ENCODE results near the gene FAM181A. TPM values are rescaled to one million over a fixed set of nuclear protein-coding genes. Genes with fewer than 3 reads are reported as not detected.

Gene FAM181A
- total RNA-seq, 1 experiment from 2014 or later: not detected

- Histone ChIP-seq H2BK12ac (ENCODE audit: insufficient read length, low read depth, low read length) (no peak overlapping the region), H4K91ac (ENCODE audit: insufficient read length, low read depth, low read length) (no peak overlapping the region), H2BK20ac (ENCODE audit: low read depth, low read length, poor library complexity, severe bottlenecking) (no peak overlapping the region), H3K4me1 (ENCODE audit: insufficient read depth, low read length) (no peaks in the 10 kb centered on the region), H4K5ac (ENCODE audit: insufficient read length, low read depth, low read length) (no peak overlapping the region), H3K4me2 (ENCODE audit: insufficient read depth, insufficient read length, low read length) (no peak overlapping the region), H3K79me1 (ENCODE audit: insufficient read depth, low read depth, low read length, poor library complexity, severe bottlenecking) (no peaks in the 10 kb centered on the region), H3K56ac (ENCODE audit: insufficient read length, low read depth, low read length) (no peak overlapping the region), H3K27me3 (ENCODE audit: insufficient read depth, low read length) (no peaks in the 10 kb centered on the region), H2BK15ac (ENCODE audit: low read depth, low read length) (no peak overlapping the region), H3K23ac (ENCODE audit: insufficient read length, low read depth, low read length) (no peak overlapping the region), H3T11ph (ENCODE audit: low read length) (no peak overlapping the region), H2AFZ (ENCODE audit: low read length) (no peak overlapping the region), H2AK5ac (ENCODE audit: insufficient read length, low read length) (no peak overlapping the region), H4K20me1 (ENCODE audit: control insufficient read depth, insufficient read depth, insufficient read length) (peaks cover 2% of the 10 kb centered on the region), H3K23me2 (ENCODE audit: insufficient read length, low read depth, low read length, poor library complexity, severe bottlenecking) (no peaks in the 10 kb centered on the region), H4K8ac (replicated peaks; ENCODE audit: insufficient read length, low read depth, low read length) (no peak overlapping the region), H3K79me2 (ENCODE audit: insufficient read depth, low read length) (no peaks in the 10 kb centered on the region), H3K27ac (ENCODE audit: insufficient read length, low read depth, low read length) (no peak overlapping the region), H2BK120ac (ENCODE audit: low read depth, low read length, poor library complexity, severe bottlenecking) (no peak overlapping the region), H2BK5ac (ENCODE audit: insufficient read length, low read length) (no peak overlapping the region), H3K9me3 (ENCODE audit: control insufficient read depth, low read depth, low read length) (no peaks in the 10 kb centered on the region), H3K14ac (ENCODE audit: insufficient read depth, low read length) (no peak overlapping the region), H3K9ac (ENCODE audit: extremely low read depth, insufficient read length, low read length) (no peak overlapping the region), H3K4ac (ENCODE audit: low read depth, low read length) (no peak overlapping the region), H3K18ac (ENCODE audit: insufficient read length, low read depth, low read length) (no peak overlapping the region)
- no peak for DNase-seq
- TF ChIP-seq CTCF (conservative IDR thresholded peaks at IDR 0.05): no peak
- Mint-ChIP-seq H3K9me3 (no peaks in the 10 kb centered on the region), H3K27ac (no peak overlapping the region), H3K36me3 (ENCODE audit: insufficient read depth in 1 of 3, low read depth in 3 of 3) (no peaks in the 10 kb centered on the region), H3K4me3 (no peak overlapping the region), H3K27me3 (ENCODE audit: low read depth) (no peaks in the 10 kb centered on the region; the same call in 1 of the 2 replicates), H3K4me1 (peaks cover 0 to under 1% of the 10 kb centered on the region in 2 experiments; a peak in 2 of 4 replicates)
- no CpG with 5 or more reads among the region's 3 CpGs for WGBS (ENCODE audit: extremely low coverage, insufficient read length, low lambda C conversion rate)
These were observed 38.2 kb downstream of the FAM181A start for GRCh38 chr14:93965287-93965821.

Data from H9 (cell line).